ENCODE measurements around the gene DNLZ. TPM values are rescaled to one million over a fixed set of nuclear protein-coding genes. Genes with fewer than 3 reads are reported as not detected.

Gene DNLZ
- total RNA-seq, 1 experiment from 2014 or later: 22.5 TPM

GRCh38 chr9:136338511-136338910 lies 25.0 kb downstream of the DNLZ start:
- intact Hi-C loops (cut with micrococcal nuclease; ENCODE audit: unreplicated experiment): loop anchor here (2.0 kb wide), 1 partner anchor 34 kb away; the partner anchor contains the start of gene CARD9
- DNase-seq: no peak
- no peaks in the 10 kb centered on the region for H3K36me3 Mint-ChIP-seq (ENCODE audit: insufficient read depth, unreplicated experiment)
- no peak overlapping the region for H3K4me3 Mint-ChIP-seq (ENCODE audit: low read depth, unreplicated experiment)
- H3K27me3 Mint-ChIP-seq (ENCODE audit: unreplicated experiment): no peaks in the 10 kb centered on the region
- BruUV-seq (replicated peaks): no TSS peak
- H3K27ac Mint-ChIP-seq (ENCODE audit: unreplicated experiment): no peak overlapping the region
- TF ChIP-seq, protein P1, sequence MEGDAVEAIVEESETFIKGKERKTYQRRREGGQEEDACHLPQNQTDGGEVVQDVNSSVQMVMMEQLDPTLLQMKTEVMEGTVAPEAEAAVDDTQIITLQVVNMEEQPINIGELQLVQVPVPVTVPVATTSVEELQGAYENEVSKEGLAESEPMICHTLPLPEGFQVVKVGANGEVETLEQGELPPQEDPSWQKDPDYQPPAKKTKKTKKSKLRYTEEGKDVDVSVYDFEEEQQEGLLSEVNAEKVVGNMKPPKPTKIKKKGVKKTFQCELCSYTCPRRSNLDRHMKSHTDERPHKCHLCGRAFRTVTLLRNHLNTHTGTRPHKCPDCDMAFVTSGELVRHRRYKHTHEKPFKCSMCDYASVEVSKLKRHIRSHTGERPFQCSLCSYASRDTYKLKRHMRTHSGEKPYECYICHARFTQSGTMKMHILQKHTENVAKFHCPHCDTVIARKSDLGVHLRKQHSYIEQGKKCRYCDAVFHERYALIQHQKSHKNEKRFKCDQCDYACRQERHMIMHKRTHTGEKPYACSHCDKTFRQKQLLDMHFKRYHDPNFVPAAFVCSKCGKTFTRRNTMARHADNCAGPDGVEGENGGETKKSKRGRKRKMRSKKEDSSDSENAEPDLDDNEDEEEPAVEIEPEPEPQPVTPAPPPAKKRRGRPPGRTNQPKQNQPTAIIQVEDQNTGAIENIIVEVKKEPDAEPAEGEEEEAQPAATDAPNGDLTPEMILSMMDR (IDR thresholded peaks at IDR 0.05; ENCODE audit: unreplicated experiment): no peak
- CTCF ChIA-PET: no interaction called here
- H3K9me3 Mint-ChIP-seq (ENCODE audit: low read depth, unreplicated experiment): no peaks in the 10 kb centered on the region
- H3K4me1 Mint-ChIP-seq (ENCODE audit: low read depth, unreplicated experiment): no peaks in the 10 kb centered on the region

- no peaks in the 10 kb centered on the region for H3K27me3 Mint-ChIP-seq (ENCODE audit: unreplicated experiment)
- intact Hi-C loops (cut with micrococcal nuclease; ENCODE audit: unreplicated experiment): loop anchor here (2.0 kb wide), 1 partner anchor 35 kb away; the partner anchor contains the start of gene CARD9
- CTCF ChIA-PET: interaction anchor here (1.1 kb wide), 1 partner anchor 8 kb away, joined by 3 read pairs; no protein-coding TSS in a partner anchor
- BruUV-seq (replicated peaks): no TSS peak
- no peak overlapping the region for H3K27ac Mint-ChIP-seq (ENCODE audit: unreplicated experiment)
- TF ChIP-seq, protein P1 (IDR thresholded peaks at IDR 0.05; ENCODE audit: unreplicated experiment): no peak
- no peak overlapping the region for H3K4me3 Mint-ChIP-seq (ENCODE audit: low read depth, unreplicated experiment)
- H3K36me3 Mint-ChIP-seq (ENCODE audit: insufficient read depth, unreplicated experiment): no peaks in the 10 kb centered on the region
- no peaks in the 10 kb centered on the region for H3K4me1 Mint-ChIP-seq (ENCODE audit: low read depth, unreplicated experiment)
- H3K9me3 Mint-ChIP-seq (ENCODE audit: low read depth, unreplicated experiment): no peaks in the 10 kb centered on the region
- no peak for DNase-seq
Measured at GRCh38 chr9:136337416-136338395, 25.8 kb downstream of the DNLZ start.

DNA sequence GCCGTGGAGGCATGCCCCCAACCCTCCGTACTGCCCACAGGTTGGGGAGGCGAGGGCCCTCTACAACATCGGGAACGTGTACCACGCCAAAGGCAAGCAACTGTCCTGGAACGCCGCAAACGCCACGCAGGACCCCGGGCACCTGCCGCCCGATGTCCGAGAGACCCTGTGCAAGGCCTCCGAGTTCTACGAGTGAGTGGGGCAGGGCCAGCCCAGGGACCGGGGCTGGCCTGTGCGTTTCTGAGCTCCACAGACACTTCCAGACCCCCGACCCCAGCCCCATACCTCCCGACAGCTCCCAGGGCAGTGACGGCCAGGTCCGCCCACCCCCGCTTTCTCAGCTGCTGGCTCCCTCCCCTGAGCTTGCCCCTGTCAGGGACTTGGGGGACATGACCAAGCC lies 26.7 kb downstream of the DNLZ start:
- Mint-ChIP-seq H3K4me1 (ENCODE audit: low read depth, unreplicated experiment) (no peaks in the 10 kb centered on the region), H3K36me3 (ENCODE audit: insufficient read depth, unreplicated experiment) (no peaks in the 10 kb centered on the region), H3K9me3 (ENCODE audit: low read depth, unreplicated experiment) (no peaks in the 10 kb centered on the region), H3K4me3 (ENCODE audit: low read depth, unreplicated experiment) (no peak overlapping the region), H3K27me3 (ENCODE audit: unreplicated experiment) (no peaks in the 10 kb centered on the region), H3K27ac (ENCODE audit: unreplicated experiment) (no peak overlapping the region)
- CTCF ChIA-PET: interaction anchor here (1.1 kb wide), 1 partner anchor 9 kb away, joined by 3 read pairs; no protein-coding TSS in a partner anchor
- TF ChIP-seq, protein P1 (IDR thresholded peaks at IDR 0.05; ENCODE audit: unreplicated experiment): no peak
- DNase-seq: no peak
- no TSS peak for BruUV-seq (replicated peaks)
- intact Hi-C loops (cut with micrococcal nuclease; ENCODE audit: unreplicated experiment): no loop called here

- Mint-ChIP-seq H3K4me1 (ENCODE audit: low read depth, unreplicated experiment) (no peaks in the 10 kb centered on the region), H3K4me3 (ENCODE audit: low read depth, unreplicated experiment) (no peak overlapping the region), H3K36me3 (ENCODE audit: insufficient read depth, unreplicated experiment) (no peaks in the 10 kb centered on the region), H3K9me3 (ENCODE audit: low read depth, unreplicated experiment) (no peaks in the 10 kb centered on the region), H3K27me3 (ENCODE audit: unreplicated experiment) (no peaks in the 10 kb centered on the region), H3K27ac (ENCODE audit: unreplicated experiment) (no peak overlapping the region)
- no TSS peak for BruUV-seq (replicated peaks)
- DNase-seq: no peak
- TF ChIP-seq, protein P1 (IDR thresholded peaks at IDR 0.05; ENCODE audit: unreplicated experiment): no peak
- CTCF ChIA-PET: interaction anchor here (1.1 kb wide), 1 partner anchor 9 kb away, joined by 3 read pairs; no protein-coding TSS in a partner anchor
- intact Hi-C loops (cut with micrococcal nuclease; ENCODE audit: unreplicated experiment): no loop called here
Measured at GRCh38 chr9:136336156-136336870, 27.2 kb downstream of the DNLZ start.
